GM19099 (cell line): ENCODE data around the gene RNF144B.

Experiments used
- POLR2A ChIP-seq: IDR thresholded peaks from 3 replicates; pipeline ENCODE4 v1.6.1; 2011; ENCODE audit warnings: low read depth; ENCODE audit not compliant: insufficient read length; ENCODE audit errors: extremely low read depth

RNF144B gene

DNA sequence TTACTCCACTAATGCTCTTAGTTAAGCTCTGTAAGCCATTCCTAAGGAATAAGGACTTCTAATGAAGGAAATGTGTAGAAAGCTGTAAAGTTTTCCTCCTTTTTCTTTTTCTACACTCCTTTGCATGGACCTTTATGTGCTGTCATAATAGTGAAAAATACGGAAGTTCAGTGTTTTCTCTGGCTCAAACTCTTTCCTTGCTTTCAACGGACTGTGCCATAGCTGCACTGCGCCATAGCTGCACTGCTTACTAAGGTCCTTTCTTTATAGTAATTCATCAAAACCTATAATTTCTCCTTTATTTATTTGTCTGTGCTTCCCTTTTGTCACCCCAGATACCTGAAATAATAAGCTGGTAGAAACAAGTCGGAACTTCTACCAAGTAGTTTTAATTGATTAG is 67.3 kb downstream of the RNF144B start:
- no peak for TF ChIP-seq POLR2A

DNA sequence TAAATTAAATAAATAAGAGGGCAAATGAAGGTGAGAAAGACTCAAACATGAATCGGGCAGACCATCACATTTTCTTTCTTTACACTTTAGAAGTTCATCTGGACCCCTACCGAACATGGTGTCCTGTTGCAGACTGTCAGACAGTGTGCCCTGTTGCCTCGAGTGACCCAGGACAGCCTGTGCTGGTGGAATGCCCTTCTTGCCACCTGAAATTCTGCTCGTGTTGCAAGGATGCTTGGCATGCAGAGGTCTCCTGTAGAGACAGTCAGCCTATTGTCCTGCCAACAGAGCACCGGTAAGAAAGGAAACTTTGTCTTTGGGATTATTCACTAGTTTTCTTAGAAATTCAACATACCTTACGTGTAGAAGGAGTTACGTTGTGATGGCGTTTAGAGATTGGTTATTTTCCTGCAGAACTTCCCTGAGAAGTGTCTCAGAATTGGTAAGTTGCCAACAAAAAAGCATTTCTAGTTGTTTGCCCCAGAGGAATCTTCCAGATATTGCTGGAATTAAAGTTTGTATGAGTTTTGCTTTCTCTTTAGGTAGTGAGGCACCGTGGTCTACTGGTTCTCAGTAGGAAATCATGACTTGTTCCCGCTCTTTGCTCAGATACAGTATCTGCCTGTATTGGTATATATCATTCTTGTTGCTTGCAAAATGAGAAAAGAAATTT is 70.1 kb downstream of the RNF144B start:
- TF ChIP-seq POLR2A: no peak

DNA sequence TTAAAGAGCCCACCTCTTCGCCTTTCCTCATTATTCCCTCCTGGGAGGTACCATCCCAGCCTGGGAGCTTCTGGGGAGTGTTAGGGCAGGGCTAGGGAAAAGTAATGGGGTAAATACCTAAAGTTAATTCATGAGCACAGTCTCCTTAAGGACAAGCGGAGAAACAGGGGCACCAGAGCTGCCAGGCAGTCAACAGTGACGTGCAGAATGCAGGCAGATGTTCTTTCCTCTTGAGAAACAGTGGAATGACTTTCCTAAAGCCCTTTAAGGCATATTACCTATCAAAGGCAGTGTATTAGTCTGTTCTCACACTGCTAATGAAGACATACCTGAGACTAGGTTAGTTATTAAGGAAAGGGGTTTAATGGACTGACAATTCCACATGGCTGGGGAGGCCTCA is 76.3 kb downstream of the RNF144B start:
- TF ChIP-seq POLR2A: no peak

DNA sequence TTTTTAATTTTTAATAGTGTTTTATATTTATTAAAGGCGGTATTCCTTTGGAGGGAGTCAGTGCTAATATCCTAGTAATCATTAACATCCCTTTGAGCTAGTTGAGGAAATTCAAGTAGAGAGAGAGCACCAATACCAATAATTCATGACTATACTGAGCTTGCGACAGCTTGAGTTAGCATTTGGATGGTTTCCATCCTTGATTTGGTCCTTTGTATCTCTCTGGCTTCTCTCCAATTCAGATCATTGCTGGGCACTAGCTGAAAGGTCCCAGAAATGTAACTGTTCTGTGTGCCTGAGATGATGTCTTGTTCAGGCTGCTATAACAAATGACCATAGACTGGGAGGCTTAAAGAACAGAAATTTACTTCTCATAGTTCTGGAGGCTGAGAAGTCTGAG is 77.0 kb downstream of the RNF144B start:
- no peak for TF ChIP-seq POLR2A

DNA sequence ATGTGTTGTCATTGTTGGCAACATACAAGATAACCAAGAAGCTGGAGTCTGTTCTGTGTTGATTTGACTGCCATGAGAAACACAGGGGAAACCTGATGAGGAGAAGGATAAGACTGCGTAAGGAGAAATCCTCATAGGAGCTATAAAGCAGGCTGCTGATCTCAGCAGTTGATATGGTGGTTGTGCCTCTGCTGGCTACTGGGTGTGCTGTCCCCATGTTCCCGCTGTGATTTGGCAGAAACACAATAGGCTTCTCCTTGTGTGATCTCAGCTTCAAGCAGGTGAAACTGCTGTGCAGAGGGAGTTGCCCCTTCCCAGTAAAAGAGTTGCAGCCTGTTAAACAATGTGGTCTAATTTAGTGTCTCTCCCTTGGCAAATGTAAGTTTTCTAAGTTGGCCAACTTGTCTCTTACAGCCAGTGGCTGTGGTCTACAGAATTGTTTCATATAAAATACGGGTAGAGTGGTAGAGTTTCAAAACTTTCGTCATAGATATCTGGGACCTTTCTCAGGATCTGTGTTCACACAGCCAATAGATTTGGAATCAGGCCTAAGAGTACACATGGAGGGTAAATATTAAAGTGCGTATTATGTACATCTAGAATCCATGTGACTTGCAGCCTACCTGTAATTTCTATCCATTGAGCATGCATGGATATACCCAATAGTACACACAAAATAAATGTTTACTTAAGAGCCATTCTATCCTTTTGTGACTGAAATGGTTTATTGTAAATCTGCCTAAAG is 78.4 kb downstream of the RNF144B start:
- no peak for TF ChIP-seq POLR2A

DNA sequence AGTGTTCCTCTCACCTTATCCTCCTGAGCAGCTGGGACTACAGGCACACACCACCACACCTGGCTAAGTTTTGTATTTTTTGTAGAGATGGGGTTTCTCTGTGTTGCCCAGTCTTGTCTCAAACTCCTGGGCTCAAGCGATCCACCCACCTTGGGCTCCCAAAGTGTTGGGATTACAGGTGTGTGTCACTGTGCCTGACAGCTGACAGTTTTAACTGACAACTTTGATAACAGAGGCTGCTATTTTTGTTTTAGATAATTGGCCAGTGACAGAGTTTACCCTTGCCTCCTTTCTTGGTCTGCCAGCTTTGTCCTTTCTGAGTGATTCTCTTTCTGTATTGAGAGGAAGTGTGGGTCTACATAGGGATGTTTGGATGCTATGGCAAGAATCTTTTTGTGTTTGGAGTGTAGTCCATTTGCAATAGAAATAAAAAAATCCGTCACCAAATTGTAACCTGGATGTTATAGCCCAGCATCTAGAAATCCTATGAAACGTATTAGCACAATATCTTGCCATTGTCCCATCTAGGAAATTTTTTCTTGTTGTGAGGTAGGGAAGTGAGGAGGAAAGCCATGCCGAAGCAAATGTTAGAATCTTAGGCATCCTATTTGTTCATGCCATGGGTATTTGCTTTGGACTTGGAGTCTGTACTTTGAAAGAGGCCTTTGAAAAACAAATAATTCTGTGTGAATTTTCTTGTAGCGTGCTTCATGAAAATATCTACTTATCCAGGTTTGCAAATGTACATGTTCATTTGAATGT is 80.8 kb downstream of the RNF144B start:
- TF ChIP-seq POLR2A: no peak

DNA sequence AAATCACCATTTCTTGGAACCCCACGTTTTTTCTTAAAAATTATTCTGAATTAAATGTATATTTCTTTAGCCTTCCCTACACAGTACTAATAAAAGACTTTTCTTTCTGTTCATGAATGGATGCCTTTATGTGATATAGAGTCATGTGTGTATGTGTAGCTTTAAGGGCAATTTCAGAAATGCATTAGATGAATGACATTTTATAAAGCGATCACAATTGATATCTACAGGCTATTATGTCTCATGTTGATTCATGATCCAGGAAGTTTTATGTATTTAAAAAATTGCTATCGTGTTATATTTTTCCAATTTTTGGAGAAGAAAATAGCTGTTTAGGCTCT is 81.3 kb downstream of the RNF144B start:
- no peak for TF ChIP-seq POLR2A

DNA sequence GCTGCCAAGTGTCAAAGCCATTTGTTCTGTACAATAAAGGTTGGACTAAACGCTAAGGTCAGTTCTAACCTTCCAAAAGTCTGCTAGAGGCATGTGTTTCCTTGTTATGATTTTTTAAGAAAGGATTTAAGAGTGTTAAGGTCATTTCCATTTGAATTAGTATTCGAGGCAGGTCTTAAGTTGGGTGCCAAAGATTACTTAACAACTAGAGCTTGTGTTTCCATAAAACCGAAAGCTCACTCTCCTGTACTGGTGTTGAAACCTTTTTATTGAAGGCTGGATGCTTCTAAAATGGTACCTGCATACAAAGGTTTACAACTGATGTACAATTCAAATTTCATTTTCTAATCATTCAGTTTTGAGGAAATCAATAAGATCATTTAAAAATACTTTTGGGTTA is 82.4 kb downstream of the RNF144B start:
- no peak for TF ChIP-seq POLR2A

DNA sequence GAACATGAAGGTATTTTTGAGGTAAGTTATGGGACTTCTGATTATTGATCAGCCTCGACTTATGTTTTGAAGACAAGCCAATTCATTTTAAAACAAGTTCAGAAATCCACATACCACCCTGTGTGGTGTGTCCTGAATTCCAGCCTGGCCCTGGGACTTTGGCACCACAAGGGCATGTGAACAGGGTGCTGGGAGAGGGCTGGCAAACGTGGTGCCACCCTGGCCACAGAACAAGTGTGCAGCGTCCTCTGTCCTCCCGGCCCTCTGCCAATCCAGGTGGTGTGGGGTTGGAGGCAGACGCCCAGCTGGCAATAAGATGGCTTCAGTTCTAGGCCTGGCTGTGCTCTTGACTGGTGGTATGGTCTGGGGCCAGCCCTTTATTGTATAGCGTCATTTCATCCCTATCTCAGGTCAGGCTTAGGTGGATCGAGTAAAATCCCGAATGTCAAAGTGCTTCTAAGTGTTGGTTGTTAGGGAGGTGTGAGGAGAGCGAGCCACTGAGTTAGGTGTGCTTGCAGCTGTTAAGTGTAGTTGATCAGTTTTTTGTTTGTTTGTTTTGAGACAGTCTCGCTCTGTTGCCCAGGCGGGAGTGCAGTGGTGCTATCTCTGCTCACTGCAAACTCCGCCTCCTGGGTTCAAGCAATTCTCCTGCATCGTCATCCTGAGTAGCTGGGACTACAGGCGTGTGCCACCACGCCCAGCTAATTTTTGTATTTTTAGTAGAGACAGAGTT is 84.2 kb downstream of the RNF144B start:
- no peak for TF ChIP-seq POLR2A

DNA sequence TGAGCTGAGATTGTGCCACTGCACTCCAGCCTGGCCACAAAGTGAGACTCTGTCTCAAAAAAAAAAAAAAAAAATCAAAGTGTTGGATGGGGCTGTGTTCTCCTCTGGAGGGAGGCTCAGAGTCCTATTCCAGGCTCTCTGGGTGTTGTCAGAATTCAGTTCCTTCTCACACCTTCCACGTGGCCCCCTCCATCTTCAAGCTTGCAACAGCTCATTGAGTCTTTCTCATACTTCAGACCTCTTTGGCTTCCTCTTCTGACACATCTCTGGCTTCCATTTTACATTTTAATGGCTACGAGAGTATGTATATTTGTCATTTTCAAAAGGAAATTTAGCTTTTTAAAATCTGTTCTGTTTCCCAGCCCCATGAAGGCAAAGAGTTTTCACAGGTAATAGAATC is 85.8 kb downstream of the RNF144B start:
- no peak for TF ChIP-seq POLR2A

DNA sequence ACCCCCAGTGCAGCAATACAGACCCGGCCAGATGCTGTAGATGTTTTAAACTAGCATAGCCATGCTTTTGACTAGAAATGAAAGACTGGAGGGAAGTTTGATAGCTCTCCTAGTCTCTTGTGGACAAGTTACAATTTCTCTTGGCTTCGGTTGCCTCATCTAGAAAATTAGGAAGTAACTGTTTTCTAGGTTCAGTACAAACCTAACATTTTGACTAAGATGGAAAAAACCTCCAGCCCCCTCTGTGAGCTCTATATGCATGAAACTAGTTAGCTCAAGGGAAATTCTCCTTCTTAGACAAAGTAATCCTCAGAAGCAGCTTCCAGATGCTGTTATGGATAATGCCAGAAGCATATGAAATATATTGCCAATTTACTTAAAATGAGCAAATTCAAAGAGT is 86.6 kb downstream of the RNF144B start:
- TF ChIP-seq POLR2A: no peak

DNA sequence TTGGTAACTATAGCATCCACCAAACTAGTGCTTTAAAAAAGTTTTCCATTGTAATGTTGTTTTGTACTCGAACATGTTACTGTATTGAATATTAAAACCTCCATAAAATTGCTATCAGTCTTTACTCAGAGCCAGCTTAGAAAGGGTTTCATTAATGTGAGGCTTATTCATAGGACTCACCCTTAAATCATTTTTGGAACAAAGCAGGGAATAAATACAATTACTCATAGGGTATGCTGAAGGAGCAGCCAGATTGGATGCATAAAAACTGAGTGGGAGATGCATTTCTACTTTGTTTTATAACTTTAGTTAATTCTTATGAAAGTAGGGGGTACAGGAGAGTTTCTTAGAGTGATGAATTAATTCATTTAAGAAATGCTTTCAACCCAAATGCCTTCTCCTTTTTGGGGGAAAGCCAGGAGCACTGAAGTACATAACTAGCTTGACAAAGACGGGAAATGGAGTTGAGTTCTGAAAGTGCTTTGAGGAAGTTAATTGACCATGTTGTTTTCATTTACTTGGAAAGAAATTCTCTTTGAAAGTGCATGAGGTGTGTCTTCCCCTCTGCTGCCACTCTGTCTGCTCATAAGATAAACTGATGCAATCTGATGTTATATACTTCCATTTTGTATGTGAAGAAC is 90.3 kb downstream of the RNF144B start:
- no peak for TF ChIP-seq POLR2A

DNA sequence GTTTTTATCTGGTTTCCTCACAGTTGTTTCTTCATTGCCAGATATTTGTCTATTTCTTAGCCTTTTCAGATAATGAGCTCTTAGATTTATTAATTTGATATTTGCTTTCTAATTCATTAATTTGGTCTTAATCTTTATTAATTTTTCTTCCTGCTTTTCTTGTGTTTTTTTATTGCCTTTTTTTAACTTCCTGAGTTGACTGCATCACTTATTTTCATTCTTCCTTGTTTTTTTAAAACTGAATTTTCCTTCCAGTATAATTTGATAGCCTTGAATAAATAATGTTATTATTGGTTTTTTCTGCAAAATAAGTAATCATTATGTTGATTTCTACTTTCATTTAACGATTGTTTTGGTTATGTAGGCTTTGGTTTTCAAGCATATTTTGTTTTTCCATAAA is 91.5 kb downstream of the RNF144B start:
- no peak for TF ChIP-seq POLR2A

DNA sequence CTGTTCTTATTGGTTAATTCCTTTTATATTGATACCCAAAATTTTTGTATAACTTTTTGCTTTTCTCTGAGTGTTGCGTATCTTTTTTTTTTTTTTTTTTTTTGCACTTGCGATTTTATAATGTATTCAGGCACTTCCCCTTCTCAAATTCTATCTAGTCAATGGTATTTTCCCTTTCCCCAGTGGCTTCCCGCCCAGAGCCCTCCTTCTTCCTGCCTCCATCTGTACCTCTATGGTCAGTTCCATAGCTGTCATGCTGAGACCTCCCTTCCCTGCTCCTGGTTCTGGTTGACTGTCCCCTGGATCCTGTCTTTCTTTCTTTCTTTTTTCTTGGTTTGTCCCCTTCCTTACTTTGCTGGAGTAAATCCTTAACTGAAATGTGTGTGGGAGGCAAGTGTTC is 94.7 kb downstream of the RNF144B start:
- TF ChIP-seq POLR2A: no peak
